ENCODE measurements around the gene TMCO6. TPM values are rescaled to one million over a fixed set of nuclear protein-coding genes. Genes with fewer than 3 reads are reported as not detected.

Gene TMCO6
- total and polyA plus RNA-seq, 9 of the 15 experiments (the other 6 are each of a cell fraction or from before 2014, with no cell fraction given): 3.4 to 46.4 (median 16.7) TPM

- TF ChIP-seq CHD4 (IDR thresholded peaks at IDR 0.05; ENCODE audit: insufficient read depth, insufficient replicate concordance, low read depth, low read length, poor library complexity, severe bottlenecking): no peak
- no peak for TF ChIP-seq ZNF134 (CRISPR knock-in tag; conservative IDR thresholded peaks at IDR 0.05)
- no peak for TF ChIP-seq HMGN3 (IDR thresholded peaks at IDR 0.05; ENCODE audit: borderline replicate concordance, extremely low read depth, insufficient read length, low read depth, low read length)
- TF ChIP-seq THRAP3 (IDR thresholded peaks at IDR 0.05; ENCODE audit: borderline replicate concordance): no peak; the same call in 1 of the 2 replicates
- TF ChIP-seq ZNF79 (CRISPR knock-in tag; IDR thresholded peaks at IDR 0.05; ENCODE audit: low read depth): no peak
- TF ChIP-seq ZNF512 (tag; IDR thresholded peaks at IDR 0.05): peak; percentile 97
- TF ChIP-seq CEBPZ (IDR thresholded peaks at IDR 0.05; ENCODE audit: borderline replicate concordance, low read depth, low read length): no peak
- TF ChIP-seq NFIC (IDR thresholded peaks at IDR 0.05): peak; percentile 23; the same call in 1 of the 2 replicates
- TF ChIP-seq TARDBP (IDR thresholded peaks at IDR 0.05): no peak
- peak; percentile 66; the same call in 1 of the 2 replicates for TF ChIP-seq NKRF (IDR thresholded peaks at IDR 0.05; ENCODE audit: borderline replicate concordance)
- TF ChIP-seq RB1 (IDR thresholded peaks at IDR 0.05; ENCODE audit: low read depth): no peak
- no peak for TF ChIP-seq NCOA4 (IDR thresholded peaks at IDR 0.05; ENCODE audit: partially characterized antibody)
- no peak for TF ChIP-seq ZNF140 (CRISPR knock-in tag; IDR thresholded peaks at IDR 0.05)
- TF ChIP-seq KAT7 (CRISPR knock-in tag; IDR thresholded peaks at IDR 0.05; ENCODE audit: borderline replicate concordance): 0 out of 2 replicates have a peak, but pooled peaks have one; percentile 54
- no peak for TF ChIP-seq SMARCB1 (IDR thresholded peaks at IDR 0.05; ENCODE audit: insufficient read length, low read depth)
- TF ChIP-seq ZNF124 (CRISPR knock-in tag; IDR thresholded peaks at IDR 0.05): no peak
- TF ChIP-seq USF1 (CRISPR knock-in tag; IDR thresholded peaks at IDR 0.05): no peak
- TF ChIP-seq SREBF2 (CRISPR knock-in tag; IDR thresholded peaks at IDR 0.05): no peak
- TF ChIP-seq ELF4 (CRISPR knock-in tag; IDR thresholded peaks at IDR 0.05): no peak
These were observed 1.7 kb upstream of the TMCO6 start (continued) for GRCh38 chr5:140637371-140638100.

All from K562 (cell line).